ENCODE data around the gene GP1BB.
"Not testable (repeated sequence)": the region's sequence is repeated elsewhere in the genome, so short reads cannot be mapped to it uniquely, and the experiment has no call there.

The GP1BB gene

DNA sequence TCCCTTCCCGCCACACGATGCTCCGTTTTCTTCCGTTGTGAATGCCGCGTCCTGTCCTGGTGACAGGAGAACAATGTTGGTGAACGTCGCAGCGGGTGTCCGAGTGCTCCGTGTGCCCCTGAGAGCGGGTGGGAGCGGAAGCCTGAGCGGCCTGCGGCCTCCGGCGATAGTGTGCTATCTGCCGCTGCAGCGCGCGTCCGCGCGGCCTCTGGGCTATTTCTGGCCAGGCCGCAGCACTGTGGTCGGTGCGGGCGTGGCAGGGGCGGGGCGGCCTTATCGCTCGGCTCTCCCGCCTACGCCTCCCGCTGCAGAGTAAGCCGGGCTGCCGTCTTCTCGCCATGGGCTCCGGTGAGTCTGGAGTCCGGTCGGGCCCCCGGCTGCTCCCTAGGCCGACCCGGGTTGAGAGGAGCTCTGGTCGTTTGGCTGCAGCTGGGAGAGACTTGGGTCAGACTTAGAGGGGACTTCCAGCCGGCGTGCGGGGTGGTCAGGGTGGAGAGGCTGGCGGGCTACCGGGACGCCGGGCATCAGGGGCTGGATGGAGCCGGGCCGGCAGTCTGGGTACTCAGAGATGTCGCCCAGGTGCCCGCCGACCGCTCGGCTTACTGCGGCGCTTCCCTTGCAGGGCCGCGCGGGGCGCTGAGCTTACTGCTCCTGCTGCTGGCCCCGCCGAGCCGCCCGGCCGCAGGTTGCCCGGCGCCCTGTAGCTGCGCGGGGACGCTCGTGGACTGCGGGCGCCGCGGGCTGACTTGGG lies at the start of gene GP1BB:
TSS of gene GP1BB (plus strand) at position 308 of the 751 bp plus-strand sequence. CDS start at position 339, 31 bp downstream.
- DNase-seq = no peak

DNA sequence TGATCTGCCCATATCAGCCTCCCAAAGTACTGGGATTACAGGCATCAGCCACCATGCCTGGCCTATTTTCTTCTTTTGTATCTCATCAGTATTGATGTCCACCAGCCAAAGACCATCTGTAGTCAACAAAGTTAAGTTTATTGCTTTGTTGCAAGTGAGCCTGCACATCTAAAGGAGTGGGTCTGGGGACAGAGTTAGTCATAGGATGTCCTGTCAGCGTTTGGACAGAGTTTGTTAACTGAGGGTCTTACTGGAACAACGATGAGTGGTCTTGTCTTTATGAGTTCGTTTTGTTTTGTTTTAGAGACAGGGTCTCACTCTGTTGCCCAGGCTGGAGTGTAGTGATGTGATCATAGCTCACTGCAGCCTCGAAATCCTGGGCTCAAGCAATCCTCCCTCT lies 49.7 kb upstream of the GP1BB start:
- DNase-seq = no peak

DNA sequence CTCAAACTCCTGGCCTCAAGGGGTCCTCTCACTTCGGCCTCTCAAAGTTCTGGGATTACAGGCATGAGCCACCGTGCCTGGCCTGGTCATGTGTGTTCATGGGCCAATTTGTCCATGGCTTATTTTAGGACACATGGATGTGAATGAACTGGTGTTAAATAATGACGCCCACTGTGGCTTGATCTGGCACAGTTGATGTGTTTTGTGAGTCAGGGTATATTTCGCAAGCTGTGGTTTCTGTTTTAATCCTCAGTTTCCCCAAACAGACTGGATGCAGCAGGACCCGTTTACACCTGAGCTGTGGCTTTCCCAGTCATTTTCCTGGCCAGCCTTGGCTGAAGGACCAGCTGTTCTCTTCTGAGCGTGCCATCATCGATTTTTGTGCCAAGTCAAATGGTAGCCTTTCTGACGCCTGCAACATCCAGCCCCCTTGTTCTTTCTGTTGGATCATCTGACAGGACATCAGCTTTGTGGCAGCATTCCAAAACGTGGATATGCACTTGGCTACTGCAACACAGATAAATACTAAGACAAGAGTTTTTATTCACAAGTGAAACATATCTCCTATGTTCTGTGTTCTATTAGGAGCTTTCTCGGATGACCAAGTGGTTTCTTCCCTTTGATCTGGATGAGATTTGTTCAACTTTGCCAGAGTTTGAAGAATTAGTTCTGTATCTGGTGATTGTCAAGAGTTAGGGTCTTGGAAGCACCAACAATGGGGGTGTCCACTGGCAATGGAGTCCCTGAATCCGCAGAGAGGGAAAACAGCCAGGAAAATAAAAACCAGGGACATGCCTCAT lies 49.0 kb upstream of the GP1BB start:
- no peak for DNase-seq

DNA sequence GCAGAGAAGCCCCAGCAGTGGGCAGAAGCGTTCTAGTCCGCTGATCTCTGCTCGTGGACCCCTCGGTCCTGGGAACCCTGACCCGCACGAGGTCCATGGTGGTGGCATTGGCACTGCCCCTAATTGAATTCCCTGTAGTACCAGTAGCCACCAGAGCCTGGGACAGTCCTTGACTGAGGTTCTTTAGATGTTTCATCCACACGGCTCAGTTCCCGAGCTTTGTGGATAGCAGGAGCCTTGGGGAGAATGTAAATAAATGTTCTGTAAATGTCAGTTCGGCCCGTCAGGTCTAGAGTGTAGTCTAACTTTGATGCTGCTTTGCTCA lies 48.4 kb upstream of the GP1BB start:
- DNase-seq = no peak

DNA sequence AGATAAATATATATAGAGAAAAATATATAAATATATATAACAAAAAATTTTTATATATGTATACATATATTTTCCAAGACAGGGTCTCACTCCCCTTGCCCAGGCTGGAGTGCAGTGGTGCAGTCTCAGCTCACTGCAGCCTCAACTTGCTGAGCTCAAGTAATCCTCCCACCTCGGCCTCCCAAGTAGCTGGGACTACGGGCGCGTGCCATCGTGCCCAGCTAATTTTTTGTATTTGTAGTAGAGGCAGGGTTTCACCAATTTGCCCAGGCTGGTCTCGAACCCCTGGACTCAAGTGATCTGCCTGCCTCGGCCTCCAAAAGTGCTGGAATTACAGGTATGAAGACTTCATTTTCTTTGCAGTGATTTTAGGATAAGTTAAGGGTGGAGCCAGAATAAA lies 47.9 kb upstream of the GP1BB start:
- no peak for DNase-seq

- not testable (repeated sequence) for DNase-seq
Measured at GRCh38 chr22:19676437-19676836, 46.9 kb upstream of the GP1BB start.

GRCh38 chr22:19678949-19679521 lies 44.3 kb upstream of the GP1BB start:
- DNase-seq = no peak

GRCh38 chr22:19679522-19680101 lies 43.7 kb upstream of the GP1BB start:
- DNase-seq = peak; percentile 50

DNA sequence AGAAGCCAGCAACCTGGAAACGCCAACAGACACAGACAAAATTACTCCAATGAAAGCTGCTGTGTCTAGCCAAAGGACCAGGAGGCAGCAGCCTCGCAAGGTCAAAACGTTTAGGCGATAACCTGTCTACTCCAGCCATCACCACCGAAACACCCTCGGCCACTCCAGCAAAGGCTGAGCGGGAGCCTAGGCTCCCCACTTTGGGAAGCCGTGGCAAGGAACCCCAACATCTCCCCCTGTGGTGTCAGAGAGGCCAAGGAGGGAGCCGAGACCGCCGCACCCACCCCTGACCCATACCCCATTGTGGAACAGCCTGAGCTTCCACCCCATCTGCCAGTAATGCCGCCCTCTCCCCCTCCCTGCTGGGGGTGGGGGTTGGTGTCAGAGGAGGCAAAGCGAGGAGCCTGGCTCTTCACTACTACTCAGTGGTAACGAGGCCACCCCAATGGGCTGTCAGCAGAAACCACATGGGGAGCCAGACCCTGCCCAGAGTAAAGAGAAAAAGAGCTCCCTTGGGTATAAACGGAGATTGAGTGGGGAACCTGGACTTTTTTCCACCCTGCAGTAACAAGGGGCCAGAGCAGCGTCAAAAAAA lies 43.0 kb upstream of the GP1BB start:
- no peak for DNase-seq

DNA sequence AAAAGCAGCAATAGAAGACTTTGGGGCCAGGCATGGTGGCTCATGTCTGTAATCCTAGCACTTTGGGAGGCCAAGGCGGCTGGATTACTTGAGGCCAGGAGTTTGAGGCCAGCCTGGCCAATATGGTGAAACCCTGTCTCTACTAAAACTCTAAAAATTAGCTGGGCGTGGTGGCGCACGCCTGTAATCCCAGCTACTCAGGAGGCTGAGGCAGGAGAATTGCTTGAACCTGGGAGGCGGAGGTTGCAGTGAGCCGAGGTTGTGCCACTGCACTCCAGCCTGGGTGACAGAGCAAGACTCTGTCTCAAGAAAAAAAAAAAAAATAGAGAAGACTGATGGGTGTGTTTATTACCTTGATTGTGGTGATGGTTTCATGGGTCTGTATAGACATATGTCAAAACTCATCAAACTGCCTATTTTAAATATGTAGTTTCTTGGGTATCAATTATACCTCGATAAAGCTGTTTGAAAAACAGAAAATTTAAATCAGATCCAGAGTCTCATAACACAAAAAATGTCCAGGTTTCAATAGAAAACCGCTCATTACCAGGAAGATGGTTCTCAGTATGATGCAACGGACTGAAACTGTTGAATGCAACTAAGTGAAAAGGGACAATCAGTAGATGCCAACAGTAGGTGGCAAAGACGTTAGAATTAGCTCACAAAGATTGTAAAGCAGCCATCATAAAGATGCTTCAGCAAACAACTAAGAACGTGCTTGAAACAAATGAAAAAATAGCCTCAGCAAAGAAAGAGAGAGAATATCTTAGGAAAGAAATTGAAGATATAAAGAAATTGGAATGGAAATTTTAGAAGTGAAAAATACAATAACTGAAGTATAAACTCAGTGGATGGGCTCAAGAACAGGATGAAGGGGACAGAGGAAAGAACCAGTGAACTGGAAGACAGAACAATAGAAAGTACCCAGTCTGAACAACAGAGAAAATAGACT lies 42.2 kb upstream of the GP1BB start:
- DNase-seq = no peak

- no peak for DNase-seq
Measured at GRCh38 chr22:19681863-19682245, 41.5 kb upstream of the GP1BB start.

DNA sequence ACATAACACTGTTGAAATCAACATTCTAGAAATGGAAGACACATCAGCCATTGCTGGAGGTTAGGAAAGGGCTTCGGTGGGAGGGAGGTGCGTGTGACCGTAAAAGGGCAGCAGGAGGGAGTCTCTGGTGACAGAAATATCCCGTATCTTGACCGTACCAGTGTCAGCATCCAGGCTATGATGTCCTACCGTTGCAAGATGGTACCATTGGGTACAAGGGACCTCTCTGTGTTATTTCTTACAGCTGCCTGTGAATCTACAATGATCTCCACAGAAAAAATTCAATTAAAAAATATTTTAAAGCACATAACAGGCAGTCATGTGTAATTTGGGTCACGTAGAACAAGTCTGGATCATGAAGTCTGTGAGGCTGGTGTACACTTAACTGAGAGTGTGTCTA lies 36.4 kb upstream of the GP1BB start:
- DNase-seq = no peak

DNA sequence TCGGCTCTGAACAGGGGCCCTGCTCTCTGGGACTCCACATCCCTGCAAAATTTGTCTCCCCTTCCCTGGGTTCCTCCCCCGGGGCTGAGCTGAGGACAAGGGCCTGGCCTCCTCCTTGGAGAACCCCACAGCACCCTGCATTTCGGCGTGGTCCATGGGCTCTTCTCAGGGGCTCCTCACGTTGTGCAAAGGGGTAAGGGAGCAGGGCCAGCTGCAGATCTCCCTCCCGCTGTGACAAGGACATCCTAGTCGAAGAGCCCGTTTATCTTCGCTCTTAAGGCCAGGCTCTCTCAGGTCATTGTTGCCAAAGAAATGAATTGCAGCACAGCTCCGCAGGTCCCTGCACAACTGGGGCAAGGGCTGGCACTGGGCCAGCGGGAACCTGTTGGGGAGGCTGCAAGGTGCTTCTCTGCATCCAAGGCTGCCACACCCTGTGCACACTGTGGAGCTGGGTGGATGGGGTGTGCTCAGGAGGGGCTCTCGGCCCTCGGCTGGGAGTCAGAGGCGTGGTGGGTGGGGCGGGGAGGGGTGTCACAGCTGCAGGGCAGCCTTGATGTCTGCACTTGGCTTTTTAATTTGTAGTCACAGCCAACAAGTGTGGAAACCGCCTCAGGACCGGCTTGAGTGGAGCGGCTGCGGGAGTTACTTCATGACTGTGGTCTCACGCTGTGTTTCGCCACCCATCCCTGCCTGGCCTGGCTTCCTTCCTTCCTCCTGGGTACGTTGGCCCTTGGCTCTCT lies 35.6 kb upstream of the GP1BB start:
- no peak for DNase-seq

- no peak for DNase-seq
Measured at GRCh38 chr22:19688301-19689290, 34.7 kb upstream of the GP1BB start.

DNA sequence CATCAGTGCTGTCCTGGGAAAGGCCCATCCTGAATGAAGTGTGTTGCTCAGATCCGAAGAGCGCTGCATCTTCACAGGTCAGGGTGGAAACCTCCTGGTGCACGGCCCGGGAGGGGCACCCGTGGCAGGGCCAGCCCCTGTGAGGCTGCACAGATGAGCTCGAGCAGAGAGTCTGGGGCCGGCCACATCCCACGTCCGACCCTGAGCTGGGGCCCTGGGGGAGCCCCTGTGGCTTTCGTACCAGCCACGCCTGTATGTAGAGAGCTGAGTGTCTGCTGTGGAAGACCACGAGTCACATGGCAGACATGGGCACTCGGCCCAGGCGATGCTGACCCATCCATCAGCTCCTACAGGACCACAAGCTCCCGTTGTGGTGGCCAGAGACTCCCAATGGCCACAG lies 33.9 kb upstream of the GP1BB start:
- DNase-seq = no peak

DNA sequence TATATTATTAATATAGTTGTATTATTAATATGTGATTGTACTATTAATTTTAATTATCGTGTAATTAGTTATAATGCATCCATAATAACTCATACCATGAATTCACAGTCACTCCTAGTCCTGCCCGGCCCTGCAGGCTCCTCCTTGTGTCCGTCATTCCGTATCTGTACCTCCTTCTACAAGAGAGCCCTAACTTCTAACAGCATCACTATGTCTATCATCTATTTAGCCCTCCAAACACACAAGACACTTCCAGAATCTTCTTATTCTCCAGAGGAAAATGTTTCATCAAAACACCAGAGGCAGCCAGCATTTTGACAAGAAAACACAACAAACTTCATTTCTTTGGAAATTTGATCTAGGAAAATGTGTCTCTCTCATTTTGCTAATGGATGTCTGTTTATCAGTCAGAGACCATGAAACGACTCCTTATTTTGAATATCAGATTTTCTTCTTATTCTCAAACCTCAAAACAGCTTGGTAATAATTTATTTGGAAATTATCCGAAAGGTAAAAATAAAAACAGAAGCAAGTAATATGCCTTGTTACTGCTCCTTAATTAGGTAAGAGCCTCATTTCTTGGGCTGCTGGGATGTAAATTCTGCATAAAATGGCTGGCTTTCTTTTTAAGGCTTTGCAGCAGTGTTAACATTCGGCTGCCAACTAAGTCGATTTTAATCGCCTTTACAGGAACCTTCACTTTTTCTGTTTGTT lies 32.2 kb upstream of the GP1BB start:
- DNase-seq = no peak

GRCh38 chr22:19691721-19692341 lies 31.5 kb upstream of the GP1BB start:
- no peak for DNase-seq

- DNase-seq = no peak
Measured at GRCh38 chr22:19693581-19693980, 29.8 kb upstream of the GP1BB start.
